ENCODE results near the gene STOM.

Gene STOM

DNA sequence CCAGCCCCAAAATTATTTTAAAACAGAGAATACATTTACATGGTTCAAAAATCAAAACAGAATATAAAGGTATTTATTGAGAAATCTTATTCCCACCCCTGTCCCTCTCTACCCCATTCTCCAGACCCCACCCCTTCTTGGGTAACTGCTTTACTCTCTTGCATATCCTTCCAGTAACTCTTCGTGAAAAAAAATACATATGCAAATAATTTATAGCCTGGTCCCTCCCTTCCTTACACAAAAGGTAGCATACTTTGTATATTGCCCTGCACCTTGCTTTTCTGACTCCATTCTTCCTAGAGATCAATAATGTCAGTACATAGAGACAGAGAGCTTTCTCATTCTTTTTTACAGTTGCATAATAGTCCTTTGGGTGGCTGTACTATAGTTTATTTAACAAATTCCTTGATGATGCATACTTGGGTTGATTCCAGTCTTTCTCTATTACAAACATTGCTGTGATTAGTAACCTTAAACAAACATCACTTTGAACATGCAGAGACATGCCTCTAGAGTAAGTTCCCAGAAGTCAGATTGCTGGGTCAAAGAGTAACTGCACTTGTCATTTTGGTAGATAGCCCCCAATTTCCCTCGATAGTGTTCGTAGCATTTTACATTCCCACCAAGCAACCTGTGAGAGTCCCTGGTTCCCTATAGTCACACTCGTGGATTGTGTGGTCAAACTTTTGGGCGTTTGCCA lies 47.9 kb downstream of the STOM start:
- no peak for DNase-seq (ENCODE audit: low read depth in 2 of 2, low spot score in 1 of 2)

DNA sequence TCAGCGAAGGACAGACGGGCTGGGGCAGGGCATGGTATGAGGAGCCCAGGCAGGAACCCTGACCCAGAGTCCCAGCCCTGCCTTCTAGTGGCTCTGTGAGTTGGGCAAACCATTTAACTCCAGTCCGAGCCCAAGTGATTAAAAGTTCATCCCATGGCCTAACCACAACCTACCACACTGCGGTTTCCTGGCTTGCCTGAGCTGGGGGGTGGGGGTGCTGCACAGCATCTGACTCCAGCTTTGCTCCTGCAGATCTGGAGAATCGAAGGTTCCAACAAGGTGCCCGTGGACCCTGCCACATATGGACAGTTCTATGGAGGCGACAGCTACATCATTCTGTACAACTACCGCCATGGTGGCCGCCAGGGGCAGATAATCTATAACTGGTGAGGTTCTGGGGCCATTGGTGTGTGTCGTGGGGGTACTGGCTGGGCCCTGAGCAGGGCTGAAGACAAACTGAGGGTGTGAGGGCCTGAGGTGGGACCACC lies 49.0 kb downstream of the STOM start:
- no peak for DNase-seq (ENCODE audit: low read depth in 2 of 2, low spot score in 1 of 2)

- no peak for DNase-seq (ENCODE audit: low read depth in 2 of 2, low spot score in 1 of 2)
Measured at GRCh38 chr9:121319383-121319780, 50.7 kb downstream of the STOM start.

DNA sequence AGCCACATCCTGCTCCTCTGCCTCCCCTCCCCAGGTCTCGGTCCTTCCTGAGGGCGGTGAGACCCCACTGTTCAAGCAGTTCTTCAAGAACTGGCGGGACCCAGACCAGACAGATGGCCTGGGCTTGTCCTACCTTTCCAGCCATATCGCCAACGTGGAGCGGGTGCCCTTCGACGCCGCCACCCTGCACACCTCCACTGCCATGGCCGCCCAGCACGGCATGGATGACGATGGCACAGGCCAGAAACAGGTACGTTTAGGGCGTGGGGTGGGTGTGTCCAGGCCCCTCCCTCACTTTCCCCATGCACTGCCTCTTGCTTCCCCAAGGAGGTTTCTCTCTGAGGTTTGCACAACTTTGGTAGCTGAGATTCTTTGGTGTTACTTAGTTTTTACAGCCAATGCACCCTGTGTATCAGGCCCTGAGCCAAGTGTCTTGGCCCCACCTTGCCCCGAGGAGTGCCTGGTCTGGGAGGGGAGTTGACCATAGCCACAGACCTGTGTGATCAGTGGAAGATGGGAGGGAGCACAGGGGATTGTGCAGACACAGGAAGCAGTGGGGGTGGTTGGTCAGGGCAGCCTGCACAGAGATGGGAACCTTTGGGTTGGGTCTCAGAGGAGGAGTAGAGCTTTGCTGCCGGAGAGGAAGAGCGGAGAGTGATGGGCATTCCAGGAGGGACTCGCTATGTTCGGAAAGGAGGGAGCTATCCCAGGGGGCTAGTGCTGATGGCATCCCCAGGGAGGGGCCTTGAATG lies 51.2 kb downstream of the STOM start:
- no peak for DNase-seq (ENCODE audit: low read depth in 2 of 2, low spot score in 1 of 2)

- DNase-seq (ENCODE audit: low read depth in 2 of 2, low spot score in 1 of 2): no peak
Measured at GRCh38 chr9:121317737-121318630, 52.1 kb downstream of the STOM start.

- DNase-seq (ENCODE audit: low read depth in 2 of 2, low spot score in 1 of 2): no peak
Measured at GRCh38 chr9:121316852-121317373, 53.1 kb downstream of the STOM start.

DNA sequence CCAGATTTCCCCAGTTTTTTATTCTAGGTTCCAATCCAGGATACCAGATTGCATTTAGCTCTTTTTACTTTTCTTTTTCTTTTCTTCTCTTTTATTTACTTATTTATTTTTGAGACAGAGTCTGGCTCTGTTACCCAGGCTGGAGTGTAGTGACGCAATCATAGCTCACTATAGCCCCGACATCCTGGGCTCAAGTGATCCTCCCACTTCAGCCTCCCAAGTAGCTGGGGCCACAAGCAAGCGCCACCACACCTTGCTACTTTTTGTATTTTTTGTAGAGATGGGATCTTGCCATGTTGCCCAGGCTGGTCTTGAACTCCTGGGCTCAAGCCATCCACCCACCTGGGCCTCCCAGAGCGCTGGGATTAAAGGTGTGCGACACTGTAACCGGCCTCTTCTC lies 53.7 kb downstream of the STOM start:
- DNase-seq (ENCODE audit: low read depth in 2 of 2, low spot score in 1 of 2): no peak

DNA sequence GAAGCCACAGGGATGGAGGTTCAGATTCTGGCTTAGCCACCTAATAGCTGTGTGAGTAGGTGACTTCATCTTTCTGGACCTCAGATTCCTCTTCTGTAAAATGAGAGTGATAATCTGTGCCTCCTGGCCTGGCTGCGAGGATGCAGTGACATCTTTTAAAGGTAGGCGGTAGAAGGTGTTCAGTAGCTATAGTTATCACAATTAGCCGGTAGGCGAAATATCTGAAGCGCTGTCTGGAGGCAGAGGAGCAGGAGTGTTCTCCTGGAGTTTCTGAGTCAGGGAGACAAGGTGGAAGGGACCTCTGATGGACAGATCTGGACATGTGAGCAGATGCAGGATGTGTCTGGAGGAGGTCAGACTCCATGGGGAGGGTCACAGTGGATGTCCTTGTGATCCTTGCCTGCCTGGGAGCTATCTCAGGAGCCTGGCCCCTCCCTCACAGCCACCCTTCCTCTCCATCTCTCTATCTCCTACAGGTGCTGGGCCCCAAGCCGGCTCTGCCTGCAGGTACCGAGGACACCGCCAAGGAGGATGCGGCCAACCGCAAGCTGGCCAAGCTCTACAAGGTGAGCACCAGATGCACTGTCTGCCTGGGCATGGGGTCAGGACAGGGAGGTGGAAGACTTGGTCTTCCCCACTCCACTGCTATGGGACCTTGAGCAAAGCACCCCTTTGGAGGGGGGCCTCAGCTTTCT lies 56.4 kb downstream of the STOM start:
- DNase-seq (ENCODE audit: low read depth in 2 of 2, low spot score in 1 of 2): no peak

DNA sequence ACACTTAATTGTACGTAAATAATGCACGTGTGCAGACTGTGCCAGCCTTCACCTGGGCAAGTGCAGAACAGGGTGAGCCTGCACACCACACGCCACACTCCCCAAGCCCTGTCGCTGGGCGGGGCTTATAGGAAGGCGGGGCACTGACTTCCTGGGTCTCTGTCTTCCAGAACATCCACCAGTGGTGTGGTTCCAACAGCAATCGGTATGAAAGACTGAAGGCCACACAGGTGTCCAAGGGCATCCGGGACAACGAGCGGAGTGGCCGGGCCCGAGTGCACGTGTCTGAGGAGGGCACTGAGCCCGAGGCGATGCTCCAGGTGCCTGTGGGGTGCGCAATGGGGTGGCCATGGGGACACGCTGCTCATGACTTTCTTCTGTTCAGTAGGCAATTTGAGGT lies 57.9 kb downstream of the STOM start:
- DNase-seq (ENCODE audit: low read depth in 2 of 2, low spot score in 1 of 2): no peak

- no peak for DNase-seq (ENCODE audit: low read depth in 2 of 2, low spot score in 1 of 2)
Measured at GRCh38 chr9:121310571-121310970, 59.5 kb downstream of the STOM start.

DNA sequence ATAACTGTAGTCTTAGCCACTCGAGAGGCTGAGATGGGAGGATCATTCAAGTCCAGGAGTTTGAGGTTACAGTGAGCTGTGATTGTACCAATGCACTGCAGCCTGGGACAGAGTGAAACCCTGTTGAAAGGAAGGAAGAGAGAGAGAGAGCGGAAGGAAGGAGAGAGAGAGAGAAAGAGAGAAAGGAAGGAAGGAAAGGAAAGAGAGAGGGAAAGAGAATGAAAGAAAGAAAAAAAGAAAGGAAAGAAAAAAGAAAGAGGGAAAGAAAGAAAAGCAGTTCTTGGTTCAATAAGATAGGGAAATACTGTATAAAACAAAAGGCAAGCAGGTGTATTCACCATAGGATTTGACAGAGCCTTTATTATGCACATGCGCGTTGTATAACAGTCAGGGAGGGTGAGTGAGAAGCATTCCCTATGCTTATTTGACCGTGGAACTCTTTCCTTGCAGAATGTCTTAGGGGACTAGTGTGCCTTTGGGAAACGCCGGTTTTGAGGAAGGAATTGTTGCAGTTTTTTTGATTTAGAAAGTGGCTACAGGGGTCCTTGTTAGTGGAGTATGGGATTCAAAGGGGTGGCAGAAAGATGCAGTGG lies 60.1 kb downstream of the STOM start:
- no peak for DNase-seq (ENCODE audit: low read depth in 2 of 2, low spot score in 1 of 2)

GRCh38 chr9:121309171-121309570 lies 60.9 kb downstream of the STOM start:
- no peak for DNase-seq (ENCODE audit: low read depth in 2 of 2, low spot score in 1 of 2)

- no peak for DNase-seq (ENCODE audit: low read depth in 2 of 2, low spot score in 1 of 2)
Measured at GRCh38 chr9:121308765-121309164, 61.3 kb downstream of the STOM start.

DNA sequence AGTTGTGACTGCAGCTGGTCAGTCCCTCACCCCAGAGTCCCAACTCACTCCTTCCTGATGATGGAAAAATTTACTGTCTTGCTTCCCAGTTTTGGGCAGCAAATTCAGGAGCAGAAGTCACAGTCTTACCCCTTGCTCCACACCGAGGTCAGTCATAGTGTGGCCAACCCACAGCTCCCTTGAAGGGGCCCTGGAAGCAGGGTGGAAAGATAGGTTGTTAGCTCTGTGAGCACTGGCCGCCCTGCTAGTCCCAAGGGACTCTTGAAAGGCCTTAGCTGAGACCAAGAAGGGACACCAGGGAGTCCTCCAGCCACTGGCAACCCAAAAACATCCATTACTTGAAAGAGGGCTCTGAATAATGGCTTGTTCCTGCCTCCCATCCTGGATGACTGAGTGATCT lies 62.1 kb downstream of the STOM start:
- no peak for DNase-seq (ENCODE audit: low read depth in 2 of 2, low spot score in 1 of 2)

DNA sequence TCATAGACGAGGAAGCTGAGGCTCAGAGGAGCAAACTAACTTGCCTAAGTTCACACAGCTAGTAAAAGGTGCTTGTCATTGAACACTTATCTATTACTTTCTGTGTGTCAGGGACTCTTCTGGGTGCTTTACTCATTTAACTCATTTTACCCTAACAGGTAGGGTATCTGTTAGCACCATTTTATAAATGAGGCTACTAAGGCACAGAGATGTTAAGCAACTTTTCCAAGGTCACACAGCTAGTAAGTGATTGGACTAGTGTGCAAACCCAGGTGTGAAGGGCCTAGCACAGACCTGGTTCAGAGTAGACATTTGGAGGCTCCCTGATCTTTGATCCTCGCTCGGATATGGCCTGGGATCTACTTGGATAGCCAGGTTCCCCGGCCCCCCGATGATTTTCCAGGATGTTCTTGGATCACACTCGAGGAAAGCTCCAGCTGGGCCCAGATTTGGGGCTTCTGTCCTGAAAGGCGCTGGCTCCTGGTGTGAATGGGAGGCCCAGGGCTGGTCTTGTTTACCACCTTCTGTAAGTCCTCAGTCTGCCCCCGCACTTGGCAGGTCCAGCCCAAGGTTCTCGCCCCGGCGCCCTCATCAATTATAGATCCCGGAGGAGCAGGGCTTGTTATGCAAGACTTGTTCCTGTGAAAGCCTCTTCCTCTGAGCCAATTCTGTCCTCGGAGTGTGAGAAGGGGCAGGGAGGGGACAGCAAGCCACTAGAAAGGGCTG lies 64.6 kb downstream of the STOM start:
- DNase-seq (ENCODE audit: low read depth in 2 of 2, low spot score in 1 of 2): no peak

DNA sequence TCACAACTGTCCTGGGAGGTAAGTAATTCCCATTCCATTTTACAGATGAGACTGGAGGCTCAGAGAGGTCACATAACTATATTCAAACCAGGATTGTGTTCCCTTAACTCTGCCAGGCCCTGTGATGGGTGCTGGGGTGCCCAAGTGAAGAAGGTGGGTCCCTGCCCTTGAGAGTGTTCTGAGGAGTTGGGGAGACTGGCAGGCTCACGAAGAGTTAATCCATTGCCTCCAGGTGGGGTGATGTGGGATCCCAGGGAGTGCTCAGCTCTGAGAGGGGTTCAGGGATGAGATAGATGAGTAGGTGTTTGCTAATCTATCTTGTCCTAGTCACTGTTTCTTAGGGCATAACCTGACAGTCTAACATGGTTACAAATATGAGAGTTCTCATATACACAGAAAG lies 65.3 kb downstream of the STOM start:
- DNase-seq (ENCODE audit: low read depth in 2 of 2, low spot score in 1 of 2): no peak

GRCh38 chr9:121303456-121304451 lies 66.3 kb downstream of the STOM start:
- DNase-seq (ENCODE audit: low read depth in 2 of 2, low spot score in 1 of 2): no peak

- no peak for DNase-seq (ENCODE audit: low read depth in 2 of 2, low spot score in 1 of 2)
Measured at GRCh38 chr9:121302786-121303185, 67.3 kb downstream of the STOM start.

GRCh38 chr9:121302341-121302740 lies 67.7 kb downstream of the STOM start:
- no peak for DNase-seq (ENCODE audit: low read depth in 2 of 2, low spot score in 1 of 2)

Measured in stimulated activated CD8-positive, alpha-beta memory T cell treated with anti-CD3 and anti-CD28 coated beads, Interleukin-4, amount 100 ng/mL, for 4 hours (primary cell).